ENCODE measurements around the gene JKAMP. TPM values are rescaled to one million over a fixed set of nuclear protein-coding genes. Genes with fewer than 3 reads are reported as not detected.

The JKAMP gene
- total RNA-seq, 1 experiment from 2014 or later: 46.5 TPM

DNA sequence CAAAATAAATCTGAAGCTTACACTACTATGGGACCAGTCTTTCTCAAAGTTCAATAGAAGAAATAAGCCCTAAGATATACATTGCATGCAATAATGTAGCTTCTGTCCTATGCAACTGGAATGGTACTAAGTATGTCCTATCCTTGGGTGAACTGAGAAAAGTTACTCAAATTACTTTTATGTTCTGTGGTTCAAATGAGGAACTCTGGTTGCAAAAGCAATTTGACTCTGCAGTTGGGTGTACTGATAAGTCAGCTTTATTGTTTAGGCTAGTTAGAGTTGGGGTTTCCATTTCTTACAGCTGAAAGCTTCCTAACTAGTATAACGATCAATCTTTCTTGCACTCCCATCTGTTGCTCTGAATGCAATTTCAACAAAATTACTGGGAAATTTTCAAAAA, 48.3 kb upstream of the JKAMP start:
- Histone ChIP-seq H4K20me1 (ENCODE audit: insufficient read depth) (no peaks in the 10 kb centered on the region), H3K9ac (ENCODE audit: low read length) (no peak overlapping the region), H3K27me3 (ENCODE audit: insufficient read depth, low read length) (no peaks in the 10 kb centered on the region), H3K36me3 (ENCODE audit: control insufficient read depth in 1 of 2, insufficient read depth in 2 of 2, low read length in 2 of 2) (no peaks in the 10 kb centered on the region), H3K9me2 (ENCODE audit: insufficient read depth) (no peaks in the 10 kb centered on the region), H3K4me3 (replicated peaks in 1 of 2; ENCODE audit: low read depth in 1 of 2, low read length in 2 of 2) (no peak overlapping the region), H3K27ac (ENCODE audit: low read depth, low read length) (no peak overlapping the region), H3K4me1 (ENCODE audit: control insufficient read depth in 1 of 2, insufficient read depth in 2 of 2, low read length in 2 of 2) (peaks cover 4 to 7% of the 10 kb centered on the region in 2 experiments; a peak in 1 of 4 replicates), H3K9me3 (ENCODE audit: control insufficient read depth in 1 of 2, insufficient read depth in 1 of 2, low read depth in 1 of 2, low read length in 2 of 2) (no peaks in the 10 kb centered on the region), H3K4me2 (ENCODE audit: low read length) (no peak overlapping the region), H3K79me2 (ENCODE audit: insufficient read depth, low read length) (no peaks in the 10 kb centered on the region), H2AFZ (ENCODE audit: low read depth, low read length, poor library complexity, severe bottlenecking) (no peak overlapping the region)
- BruUV-seq (replicated peaks): no TSS peak
- no peak for ATAC-seq
- intact Hi-C loops (cut with micrococcal nuclease): no loop called here
- CTCF ChIA-PET: no interaction called here
- RAD21 ChIA-PET (ENCODE audit: low non-redundant PET in 1 of 2, low total read pairs in 2 of 2, uncharacterized antibody in 2 of 2, unreplicated experiment in 2 of 2): no interaction called here
- POLR2A ChIA-PET: no interaction called here
- no peak for DNase-seq (ENCODE audit: low read depth, low spot score)
- TF ChIP-seq CBX3 (IDR thresholded peaks at IDR 0.05; ENCODE audit: low read depth) (no peak), JUND (IDR thresholded peaks at IDR 0.05) (no peak), ZFX (IDR thresholded peaks at IDR 0.05) (no peak), CEBPB (IDR thresholded peaks at IDR 0.05; ENCODE audit: low read depth) (no peak), EZH2 (IDR thresholded peaks at IDR 0.05) (no peak), ELF1 (IDR thresholded peaks at IDR 0.05; ENCODE audit: borderline replicate concordance, low read depth) (no peak), EGR1 (IDR thresholded peaks at IDR 0.05; ENCODE audit: low read depth) (no peak), POLR2A (IDR thresholded peaks at IDR 0.05; ENCODE audit: borderline replicate concordance, extremely low read depth, insufficient read depth, insufficient read length) (no peak)
- TF ChIP-seq, protein P1, sequence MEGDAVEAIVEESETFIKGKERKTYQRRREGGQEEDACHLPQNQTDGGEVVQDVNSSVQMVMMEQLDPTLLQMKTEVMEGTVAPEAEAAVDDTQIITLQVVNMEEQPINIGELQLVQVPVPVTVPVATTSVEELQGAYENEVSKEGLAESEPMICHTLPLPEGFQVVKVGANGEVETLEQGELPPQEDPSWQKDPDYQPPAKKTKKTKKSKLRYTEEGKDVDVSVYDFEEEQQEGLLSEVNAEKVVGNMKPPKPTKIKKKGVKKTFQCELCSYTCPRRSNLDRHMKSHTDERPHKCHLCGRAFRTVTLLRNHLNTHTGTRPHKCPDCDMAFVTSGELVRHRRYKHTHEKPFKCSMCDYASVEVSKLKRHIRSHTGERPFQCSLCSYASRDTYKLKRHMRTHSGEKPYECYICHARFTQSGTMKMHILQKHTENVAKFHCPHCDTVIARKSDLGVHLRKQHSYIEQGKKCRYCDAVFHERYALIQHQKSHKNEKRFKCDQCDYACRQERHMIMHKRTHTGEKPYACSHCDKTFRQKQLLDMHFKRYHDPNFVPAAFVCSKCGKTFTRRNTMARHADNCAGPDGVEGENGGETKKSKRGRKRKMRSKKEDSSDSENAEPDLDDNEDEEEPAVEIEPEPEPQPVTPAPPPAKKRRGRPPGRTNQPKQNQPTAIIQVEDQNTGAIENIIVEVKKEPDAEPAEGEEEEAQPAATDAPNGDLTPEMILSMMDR (IDR thresholded peaks at IDR 0.05 in 2 of 3, conservative IDR thresholded peaks at IDR 0.05 in 1 of 3; ENCODE audit: borderline replicate concordance in 1 of 3, insufficient read depth in 1 of 3, low read depth in 2 of 3, low read length in 2 of 3): no peak
- TF ChIP-seq, protein P2, sequence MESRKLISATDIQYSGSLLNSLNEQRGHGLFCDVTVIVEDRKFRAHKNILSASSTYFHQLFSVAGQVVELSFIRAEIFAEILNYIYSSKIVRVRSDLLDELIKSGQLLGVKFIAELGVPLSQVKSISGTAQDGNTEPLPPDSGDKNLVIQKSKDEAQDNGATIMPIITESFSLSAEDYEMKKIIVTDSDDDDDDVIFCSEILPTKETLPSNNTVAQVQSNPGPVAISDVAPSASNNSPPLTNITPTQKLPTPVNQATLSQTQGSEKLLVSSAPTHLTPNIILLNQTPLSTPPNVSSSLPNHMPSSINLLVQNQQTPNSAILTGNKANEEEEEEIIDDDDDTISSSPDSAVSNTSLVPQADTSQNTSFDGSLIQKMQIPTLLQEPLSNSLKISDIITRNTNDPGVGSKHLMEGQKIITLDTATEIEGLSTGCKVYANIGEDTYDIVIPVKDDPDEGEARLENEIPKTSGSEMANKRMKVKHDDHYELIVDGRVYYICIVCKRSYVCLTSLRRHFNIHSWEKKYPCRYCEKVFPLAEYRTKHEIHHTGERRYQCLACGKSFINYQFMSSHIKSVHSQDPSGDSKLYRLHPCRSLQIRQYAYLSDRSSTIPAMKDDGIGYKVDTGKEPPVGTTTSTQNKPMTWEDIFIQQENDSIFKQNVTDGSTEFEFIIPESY (IDR thresholded peaks at IDR 0.05; ENCODE audit: extremely low read depth, insufficient replicate concordance, low read length): no peak
- TF ChIP-seq, protein P3, sequence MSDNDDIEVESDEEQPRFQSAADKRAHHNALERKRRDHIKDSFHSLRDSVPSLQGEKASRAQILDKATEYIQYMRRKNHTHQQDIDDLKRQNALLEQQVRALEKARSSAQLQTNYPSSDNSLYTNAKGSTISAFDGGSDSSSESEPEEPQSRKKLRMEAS (IDR thresholded peaks at IDR 0.05): no peak

Measured in HCT116 (cell line).